ENCODE results near the gene SYT5. TPM values are rescaled to one million over a fixed set of nuclear protein-coding genes. Genes with fewer than 3 reads are reported as not detected.
"Not testable (repeated sequence)": the region's sequence is repeated elsewhere in the genome, so short reads cannot be mapped to it uniquely, and the experiment has no call there.

SYT5 gene
- total and polyA plus RNA-seq, 2 of the 13 experiments (the other 11 are each of a cell fraction or from before 2014, with no cell fraction given) = not detected

DNA sequence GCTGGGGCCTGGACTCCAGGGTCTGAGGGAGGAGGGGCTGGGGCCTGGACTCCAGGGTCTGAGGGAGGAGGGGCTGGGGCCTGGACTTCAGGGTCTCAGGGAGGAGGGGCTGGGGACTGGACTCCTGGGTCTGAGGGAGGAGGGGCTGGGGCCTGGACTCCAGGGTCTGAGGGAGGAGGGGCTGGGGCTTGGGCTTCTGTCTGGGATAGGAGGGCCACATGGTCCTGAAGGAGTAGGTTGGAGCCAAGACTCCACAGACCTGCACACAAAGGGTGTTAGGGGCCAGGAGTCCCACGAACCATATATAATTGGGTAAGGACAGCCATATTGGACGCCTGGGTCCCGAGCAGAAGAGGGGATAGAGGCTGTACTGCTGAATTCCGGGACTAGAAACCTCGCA, 24.3 kb downstream of the SYT5 start:
- H3K27ac ChIP-seq (ENCODE audit: extremely low read length, insufficient read depth, low read length); BruUV-seq (replicated peaks); H3K79me2 ChIP-seq (ENCODE audit: insufficient read depth, low read length); FAIRE-seq; intact Hi-C loops (cut with micrococcal nuclease; ENCODE audit: unreplicated experiment); H2AFZ ChIP-seq (ENCODE audit: low read length); H4K20me1 ChIP-seq (ENCODE audit: insufficient read depth, low read length); in situ Hi-C loops (cut with HindIII; ENCODE audit: extremely low pct_ligation_motif_present, low pct_unique_long_range_greater_than_20kb); H3K36me3 ChIP-seq (replicated peaks in 1 of 2; ENCODE audit: control insufficient read depth in 1 of 2, insufficient read depth in 2 of 2, low read length in 2 of 2); CTCF ChIA-PET (ENCODE audit: low intra/inter-chr PET ratio, low total read pairs); H3K9me3 ChIP-seq (ENCODE audit: low read length); DNase-seq (ENCODE audit: low spot score): not testable (repeated sequence)
- peak overlapping the region; percentile 74 for H3K4me2 ChIP-seq (ENCODE audit: low read depth, low read length)
- H3K9ac ChIP-seq (ENCODE audit: insufficient read depth, low read depth, low read length) = peak overlapping the region; percentile 46; the same call in 1 of the 2 replicates
- POLR2A ChIA-PET = interaction anchor here (1.1 to 1.2 kb wide), 2 partner anchors 103 to 183 kb away, joined by 4 read pairs; partner anchors contain the start of gene PPP6R1
- ATAC-seq = 0 out of 3 replicates have a peak, but pooled peaks have one; percentile 5
- peaks cover 0 to 24% of the 10 kb centered on the region in 2 experiments; a peak in 2 of 5 replicates for H3K27me3 ChIP-seq (ENCODE audit: control insufficient read depth in 1 of 2, insufficient read depth in 2 of 2, low read length in 2 of 2)
- H3K4me3 ChIP-seq (replicated peaks in 1 of 3; ENCODE audit: insufficient read depth in 1 of 3, low read depth in 2 of 3, low read length in 3 of 3) = peak overlapping the region; percentile 45 to 71 (median 51); a peak in 5 of 6 replicates
- H3K4me1 ChIP-seq (ENCODE audit: insufficient read depth, low read length) = peaks cover 20% of the 10 kb centered on the region
- TF ChIP-seq ZSCAN22 (CRISPR knock-in tag; IDR thresholded peaks at IDR 0.05) = peak; percentile 93
- 0 out of 2 replicates have a peak, but pooled peaks have one; percentile 8 for TF ChIP-seq ZNF263 (CRISPR knock-in tag; IDR thresholded peaks at IDR 0.05)
- TF ChIP-seq ZFX (CRISPR knock-in tag; IDR thresholded peaks at IDR 0.05; ENCODE audit: low read depth) = peak; percentile 17; the same call in 1 of the 2 replicates
- WGBS (ENCODE audit: low lambda C conversion rate) = 0% methylated on average over 3 of the region's 5 CpGs

DNA sequence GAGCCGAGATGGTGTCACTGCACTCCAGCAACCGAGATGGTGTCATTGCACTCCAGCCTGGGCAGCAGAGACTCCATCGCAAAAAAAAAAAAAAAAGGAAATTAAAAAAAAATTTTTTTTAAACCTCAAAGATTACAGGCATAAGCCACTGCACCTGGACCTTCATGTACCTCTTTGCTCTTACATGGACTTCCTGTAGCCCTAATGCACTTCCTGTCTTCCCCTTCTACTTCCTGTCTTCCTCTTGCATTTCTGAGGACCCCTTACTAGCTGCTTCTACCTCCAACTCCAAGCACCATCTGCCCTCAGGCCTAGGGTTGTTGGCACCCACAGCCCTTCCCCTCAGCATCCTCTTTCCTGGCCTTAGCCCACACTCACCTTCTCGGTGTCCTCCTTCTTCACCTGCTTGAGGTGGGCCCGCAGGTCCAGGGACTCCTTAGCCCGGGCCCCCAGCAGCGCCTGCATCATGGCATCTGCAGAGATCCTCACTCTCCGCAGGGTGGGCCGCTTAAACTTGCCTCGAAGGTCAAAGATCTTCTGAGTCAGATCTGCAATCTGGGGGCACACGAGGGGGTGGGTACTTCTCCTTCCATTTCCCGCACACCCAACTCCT, 26.3 kb downstream of the SYT5 start:
- Histone ChIP-seq H4K20me1 (ENCODE audit: insufficient read depth, low read length) (no peaks in the 10 kb centered on the region), H3K9me3 (ENCODE audit: low read length) (peaks cover 8% of the 10 kb centered on the region), H2AFZ (ENCODE audit: low read length) (no peak overlapping the region), H3K79me2 (ENCODE audit: insufficient read depth, low read length) (no peaks in the 10 kb centered on the region), H3K27me3 (ENCODE audit: control insufficient read depth in 1 of 2, insufficient read depth in 2 of 2, low read length in 2 of 2) (peaks cover 0 to 12% of the 10 kb centered on the region in 2 experiments; a peak in 2 of 5 replicates), H3K4me2 (ENCODE audit: low read depth, low read length) (no peak overlapping the region), H3K4me1 (ENCODE audit: insufficient read depth, low read length) (peaks cover 17% of the 10 kb centered on the region), H3K4me3 (replicated peaks in 1 of 3; ENCODE audit: insufficient read depth in 1 of 3, low read depth in 2 of 3, low read length in 3 of 3) (no peak overlapping the region), H3K27ac (ENCODE audit: extremely low read length, insufficient read depth, low read length) (no peak overlapping the region), H3K9ac (ENCODE audit: insufficient read depth, low read depth, low read length) (no peak overlapping the region), H3K36me3 (replicated peaks in 1 of 2; ENCODE audit: control insufficient read depth in 1 of 2, insufficient read depth in 2 of 2, low read length in 2 of 2) (no peaks in the 10 kb centered on the region)
- BruUV-seq (replicated peaks) = no TSS peak
- FAIRE-seq = no peak
- intact Hi-C loops (cut with micrococcal nuclease; ENCODE audit: unreplicated experiment) (no loop called here), in situ Hi-C loops (cut with HindIII; ENCODE audit: extremely low pct_ligation_motif_present, low pct_unique_long_range_greater_than_20kb) (no loop called here)
- no peak for ATAC-seq
- DNase-seq (ENCODE audit: low spot score) = no peak
- POLR2A ChIA-PET = no interaction called here
- CTCF ChIA-PET (ENCODE audit: low intra/inter-chr PET ratio, low total read pairs) = no interaction called here
- 56% methylated on average over 12 of the region's 12 CpGs for WGBS (ENCODE audit: low lambda C conversion rate)
- TF ChIP-seq ZNF3 (CRISPR knock-in tag; IDR thresholded peaks at IDR 0.05) (no peak), FOXA3 (CRISPR knock-in tag; IDR thresholded peaks at IDR 0.05) (no peak), ZNF570 (CRISPR knock-in tag; IDR thresholded peaks at IDR 0.05; ENCODE audit: borderline replicate concordance) (no peak), NFYC (CRISPR knock-in tag; IDR thresholded peaks at IDR 0.05) (no peak), TBX2 (CRISPR knock-in tag; IDR thresholded peaks at IDR 0.05; ENCODE audit: borderline replicate concordance) (no peak), PTBP1 (IDR thresholded peaks at IDR 0.05; ENCODE audit: low read depth, low read length, poor library complexity, severe bottlenecking) (no peak), RBAK (CRISPR knock-in tag; IDR thresholded peaks at IDR 0.05) (no peak), NFE2 (CRISPR knock-in tag; IDR thresholded peaks at IDR 0.05) (no peak), CENPT (CRISPR knock-in tag; IDR thresholded peaks at IDR 0.05; ENCODE audit: low read depth) (no peak), ARNT2 (CRISPR knock-in tag; IDR thresholded peaks at IDR 0.05; ENCODE audit: low read depth) (no peak), ZNF614 (CRISPR knock-in tag; IDR thresholded peaks at IDR 0.05; ENCODE audit: borderline replicate concordance) (no peak), ZNF124 (CRISPR knock-in tag; IDR thresholded peaks at IDR 0.05) (no peak), DMAP1 (CRISPR knock-in tag; IDR thresholded peaks at IDR 0.05) (no peak)
- TF ChIP-seq, protein P1, sequence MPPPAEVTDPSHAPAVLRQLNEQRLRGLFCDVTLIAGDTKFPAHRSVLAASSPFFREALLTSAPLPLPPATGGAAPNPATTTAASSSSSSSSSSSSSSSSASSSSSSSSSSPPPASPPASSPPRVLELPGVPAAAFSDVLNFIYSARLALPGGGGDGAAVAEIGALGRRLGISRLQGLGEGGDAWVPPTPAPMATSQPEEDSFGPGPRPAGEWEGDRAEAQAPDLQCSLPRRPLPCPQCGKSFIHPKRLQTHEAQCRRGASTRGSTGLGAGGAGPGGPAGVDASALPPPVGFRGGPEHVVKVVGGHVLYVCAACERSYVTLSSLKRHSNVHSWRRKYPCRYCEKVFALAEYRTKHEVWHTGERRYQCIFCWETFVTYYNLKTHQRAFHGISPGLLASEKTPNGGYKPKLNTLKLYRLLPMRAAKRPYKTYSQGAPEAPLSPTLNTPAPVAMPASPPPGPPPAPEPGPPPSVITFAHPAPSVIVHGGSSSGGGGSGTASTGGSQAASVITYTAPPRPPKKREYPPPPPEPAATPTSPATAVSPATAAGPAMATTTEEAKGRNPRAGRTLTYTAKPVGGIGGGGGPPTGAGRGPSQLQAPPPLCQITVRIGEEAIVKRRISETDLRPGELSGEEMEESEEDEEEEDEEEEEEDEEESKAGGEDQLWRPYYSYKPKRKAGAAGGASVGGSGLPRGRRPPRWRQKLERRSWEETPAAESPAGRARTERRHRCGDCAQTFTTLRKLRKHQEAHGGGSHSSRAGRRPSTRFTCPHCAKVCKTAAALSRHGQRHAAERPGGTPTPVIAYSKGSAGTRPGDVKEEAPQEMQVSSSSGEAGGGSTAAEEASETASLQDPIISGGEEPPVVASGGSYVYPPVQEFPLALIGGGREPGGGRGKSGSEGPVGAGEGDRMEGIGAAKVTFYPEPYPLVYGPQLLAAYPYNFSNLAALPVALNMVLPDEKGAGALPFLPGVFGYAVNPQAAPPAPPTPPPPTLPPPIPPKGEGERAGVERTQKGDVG (CRISPR knock-in tag; IDR thresholded peaks at IDR 0.05; ENCODE audit: borderline replicate concordance) = no peak
